Measurements from ENCODE around the gene IGFBP5. TPM values are rescaled to one million over a fixed set of nuclear protein-coding genes. Genes with fewer than 3 reads are reported as not detected.

Gene IGFBP5
- total RNA-seq, 1 donor from 2014 or later: 138 TPM

GRCh38 chr2:216688731-216689340 lies 6.5 kb downstream of the IGFBP5 start:
- peaks cover 92% of the 10 kb centered on the region for H3K4me1 ChIP-seq
- peak overlapping the region; percentile 15 for H3K4me3 ChIP-seq
- peaks cover 14% of the 10 kb centered on the region for H3K36me3 ChIP-seq
- peaks cover 4% of the 10 kb centered on the region for H3K27me3 ChIP-seq (ENCODE audit: low read depth)
- H3K27ac ChIP-seq (replicated peaks): peak overlapping the region; percentile 94
- peak; percentile 73 for DNase-seq
- no peaks in the 10 kb centered on the region for H3K9me3 ChIP-seq (replicated peaks)
- intact Hi-C loops (cut with micrococcal nuclease): no loop called here
- no peak for TF ChIP-seq CTCF (IDR thresholded peaks at IDR 0.05; ENCODE audit: borderline replicate concordance)

- Histone ChIP-seq H3K36me3 (peaks cover 14% of the 10 kb centered on the region), H3K27ac (replicated peaks) (peak overlapping the region; percentile 94), H3K4me1 (peaks cover 95% of the 10 kb centered on the region), H3K4me3 (no peak overlapping the region), H3K9me3 (replicated peaks) (no peaks in the 10 kb centered on the region), H3K27me3 (ENCODE audit: low read depth) (peaks cover 4% of the 10 kb centered on the region)
- intact Hi-C loops (cut with micrococcal nuclease): no loop called here
- DNase-seq: no peak
- TF ChIP-seq CTCF (IDR thresholded peaks at IDR 0.05; ENCODE audit: borderline replicate concordance): peak; percentile 26
These were observed 7.7 kb downstream of the IGFBP5 start for GRCh38 chr2:216687646-216688045.

GRCh38 chr2:216687111-216687510 lies 8.2 kb downstream of the IGFBP5 start:
- H3K27me3 ChIP-seq (ENCODE audit: low read depth): peaks cover 4% of the 10 kb centered on the region
- peaks cover 14% of the 10 kb centered on the region for H3K36me3 ChIP-seq
- H3K4me3 ChIP-seq: no peak overlapping the region
- H3K4me1 ChIP-seq: peaks cover 95% of the 10 kb centered on the region
- TF ChIP-seq CTCF (IDR thresholded peaks at IDR 0.05; ENCODE audit: borderline replicate concordance): no peak
- intact Hi-C loops (cut with micrococcal nuclease): no loop called here
- no peaks in the 10 kb centered on the region for H3K9me3 ChIP-seq (replicated peaks)
- H3K27ac ChIP-seq (replicated peaks): peak overlapping the region; percentile 94
- no peak for DNase-seq

- no peaks in the 10 kb centered on the region for H3K9me3 ChIP-seq (replicated peaks)
- TF ChIP-seq CTCF (IDR thresholded peaks at IDR 0.05; ENCODE audit: borderline replicate concordance): no peak
- peak overlapping the region; percentile 92 for H3K27ac ChIP-seq (replicated peaks)
- peaks cover 98% of the 10 kb centered on the region for H3K4me1 ChIP-seq
- peaks cover 4% of the 10 kb centered on the region for H3K27me3 ChIP-seq (ENCODE audit: low read depth)
- intact Hi-C loops (cut with micrococcal nuclease): no loop called here
- peaks cover 14% of the 10 kb centered on the region for H3K36me3 ChIP-seq
- DNase-seq: no peak
- H3K4me3 ChIP-seq: no peak overlapping the region
These were observed 9.9 kb downstream of the IGFBP5 start for GRCh38 chr2:216685327-216685875.

GRCh38 chr2:216683846-216684245 lies 11.5 kb downstream of the IGFBP5 start:
- TF ChIP-seq CTCF (IDR thresholded peaks at IDR 0.05; ENCODE audit: borderline replicate concordance): no peak
- no peak for DNase-seq
- Histone ChIP-seq H3K27ac (replicated peaks) (peak overlapping the region; percentile 92), H3K27me3 (ENCODE audit: low read depth) (no peaks in the 10 kb centered on the region), H3K9me3 (replicated peaks) (no peaks in the 10 kb centered on the region), H3K4me1 (peaks cover 98% of the 10 kb centered on the region), H3K36me3 (peaks cover 17% of the 10 kb centered on the region), H3K4me3 (no peak overlapping the region)
- intact Hi-C loops (cut with micrococcal nuclease): loop anchor here (5.0 kb wide), 1 partner anchor 828 kb away; no protein-coding TSS in a partner anchor
